Measurements from ENCODE around the gene DMD.
A peak's percentile ranks its signal among the peaks of the same experiment; 100 is the strongest.
"Not testable (repeated sequence)": the region's sequence is repeated elsewhere in the genome, so short reads cannot be mapped to it uniquely, and the experiment has no call there.

The DMD gene

GRCh38 chrX:32448945-32449344, 762.4 kb downstream of the DMD start:
- DNase-seq = no peak

GRCh38 chrX:32448320-32448719, 763.0 kb downstream of the DMD start:
- DNase-seq = peak; percentile 36

GRCh38 chrX:32447640-32448039, 763.7 kb downstream of the DMD start:
- no peak for DNase-seq

GRCh38 chrX:32443841-32444240, 767.5 kb downstream of the DMD start:
- no peak for DNase-seq

- DNase-seq = no peak
Measured at GRCh38 chrX:32421266-32421665, 790.1 kb downstream of the DMD start.

GRCh38 chrX:32408389-32408788, 803.0 kb downstream of the DMD start:
- DNase-seq = peak; percentile 10

DNA sequence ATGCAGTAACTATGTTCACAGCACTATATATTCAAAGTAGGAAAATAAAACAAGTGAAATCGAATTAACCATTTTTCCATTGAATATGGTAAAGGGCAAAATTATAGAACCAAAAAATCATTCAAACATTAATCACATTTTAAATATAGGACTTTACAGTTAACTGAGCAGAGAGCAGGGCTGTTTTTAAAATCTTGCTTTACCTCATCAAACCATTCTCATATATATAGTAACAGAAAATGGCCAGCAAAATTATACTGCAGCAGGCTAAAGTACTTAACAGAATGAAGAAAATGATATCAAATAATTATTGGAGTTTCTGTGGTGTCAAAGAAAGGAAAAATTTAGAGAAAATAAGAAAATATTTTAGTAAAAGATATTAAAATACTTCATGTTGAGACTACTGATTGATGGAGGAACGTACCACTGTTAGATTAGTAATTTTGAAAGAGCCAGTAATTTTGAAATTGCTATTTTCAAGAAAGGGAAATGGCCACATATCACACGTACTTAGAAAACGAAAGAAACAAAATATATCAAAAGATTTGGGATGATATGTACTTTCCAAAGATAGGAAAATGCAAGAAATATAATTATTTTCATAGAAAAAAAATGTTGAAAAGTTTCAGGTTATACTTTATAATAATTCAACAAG, 813.7 kb downstream of the DMD start:
- DNase-seq = no peak

GRCh38 chrX:32395878-32396277, 815.5 kb downstream of the DMD start:
- DNase-seq = no peak

- DNase-seq = no peak
Measured at GRCh38 chrX:32392655-32393054, 818.7 kb downstream of the DMD start.

- DNase-seq = no peak
Measured at GRCh38 chrX:32370456-32371205, 840.7 kb downstream of the DMD start.

- DNase-seq = no peak
Measured at GRCh38 chrX:32293962-32294700, 917.2 kb downstream of the DMD start.

DNA sequence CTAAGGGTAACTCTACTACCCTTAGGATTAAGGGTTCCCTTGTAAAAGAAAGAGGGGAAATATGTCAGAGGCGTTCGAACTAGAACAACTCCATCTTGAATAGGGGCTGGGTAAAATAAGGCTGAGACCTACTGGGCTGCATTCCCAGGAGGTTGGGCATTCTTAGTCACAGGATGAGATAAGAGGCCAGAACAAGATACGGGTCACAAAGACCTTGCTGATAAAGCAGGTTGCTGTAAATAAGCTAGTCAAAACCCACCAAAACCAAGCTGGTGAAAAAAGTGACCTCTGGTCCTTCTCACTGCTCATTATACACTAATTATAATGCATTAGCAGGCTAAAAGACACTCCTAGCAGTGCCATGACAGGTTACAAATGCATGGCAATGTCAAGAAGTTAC, 922.0 kb downstream of the DMD start:
- no peak for DNase-seq

GRCh38 chrX:32281853-32282252, 929.5 kb downstream of the DMD start:
- no peak for DNase-seq

DNA sequence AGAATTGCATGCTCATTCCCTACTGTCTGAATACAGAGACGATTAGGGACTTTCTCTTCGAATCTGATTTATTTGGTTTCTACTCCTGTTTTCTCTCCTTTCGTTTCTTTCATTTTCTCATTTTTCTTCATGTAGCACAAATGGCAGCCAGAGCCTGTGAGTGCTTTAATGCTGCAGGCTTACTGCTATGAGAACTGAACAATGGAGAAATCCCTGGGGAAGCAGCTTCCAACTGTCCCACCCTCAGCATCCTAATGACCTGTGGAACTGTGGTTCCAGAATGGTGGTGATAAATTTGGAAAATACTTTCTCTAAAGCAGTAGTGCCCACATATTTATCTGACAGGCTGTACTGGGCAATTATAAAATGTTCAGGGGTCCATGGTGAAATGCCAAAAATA, 930.4 kb downstream of the DMD start:
- DNase-seq = no peak

GRCh38 chrX:32280489-32280888, 930.9 kb downstream of the DMD start:
- DNase-seq = no peak

DNA sequence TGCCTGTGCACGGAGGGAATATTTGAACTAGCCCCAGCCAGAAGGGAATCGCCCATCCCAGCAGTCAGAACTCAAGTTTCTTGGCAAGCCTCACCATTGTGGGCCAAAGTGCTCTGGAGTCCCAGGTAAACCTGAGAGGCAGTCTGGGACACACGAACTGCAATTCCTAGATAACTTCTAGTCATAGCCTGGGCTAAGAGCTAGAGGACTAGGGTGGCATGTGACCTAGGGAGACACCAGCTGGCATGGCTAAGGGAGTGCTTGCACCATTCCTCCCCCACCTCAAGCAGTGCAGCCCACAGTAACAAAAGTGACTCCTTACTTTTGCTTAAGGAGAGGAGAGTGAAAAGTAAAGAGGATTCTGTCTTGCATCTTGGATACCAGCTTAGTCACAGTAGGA, 935.2 kb downstream of the DMD start:
- no peak for DNase-seq

DNA sequence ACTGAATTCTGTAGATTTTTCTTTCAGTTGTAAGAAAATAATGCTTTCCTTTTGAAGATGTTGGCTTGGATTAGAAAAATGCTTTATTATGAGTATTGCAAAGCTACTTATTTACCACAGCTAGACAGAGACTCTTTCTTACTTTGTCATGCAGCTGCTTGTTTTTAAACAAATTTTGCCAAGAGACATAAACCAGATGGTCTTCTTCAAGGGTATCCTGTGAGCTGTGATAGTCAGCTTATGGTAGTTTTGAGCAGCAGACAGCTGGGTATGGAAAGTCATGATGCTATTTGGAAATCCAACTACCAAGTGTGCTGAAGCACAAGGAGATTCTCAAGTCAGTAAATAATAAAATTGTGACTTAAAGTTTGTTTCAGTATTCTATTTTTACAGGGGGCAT, 941.5 kb downstream of the DMD start:
- no peak for DNase-seq

DNA sequence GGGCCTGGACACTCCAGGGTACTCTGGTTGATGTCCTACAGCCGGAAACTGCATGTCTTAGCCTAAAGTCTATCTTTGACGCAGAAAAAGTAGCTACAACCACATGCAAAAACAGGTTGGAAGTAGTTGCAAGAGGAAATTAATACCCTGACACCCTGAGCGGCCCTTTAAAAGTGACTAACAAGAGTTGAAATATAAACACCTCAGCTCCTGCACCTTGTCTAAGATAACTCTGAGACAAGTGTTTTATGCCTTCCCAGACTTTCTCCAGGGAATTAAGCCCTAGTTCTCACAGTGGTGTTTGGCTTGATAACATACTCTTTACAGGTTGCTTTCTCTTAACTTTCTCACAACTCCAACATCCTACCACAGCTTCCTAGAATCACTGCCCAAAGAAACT, 943.1 kb downstream of the DMD start:
- DNase-seq = no peak

DNA sequence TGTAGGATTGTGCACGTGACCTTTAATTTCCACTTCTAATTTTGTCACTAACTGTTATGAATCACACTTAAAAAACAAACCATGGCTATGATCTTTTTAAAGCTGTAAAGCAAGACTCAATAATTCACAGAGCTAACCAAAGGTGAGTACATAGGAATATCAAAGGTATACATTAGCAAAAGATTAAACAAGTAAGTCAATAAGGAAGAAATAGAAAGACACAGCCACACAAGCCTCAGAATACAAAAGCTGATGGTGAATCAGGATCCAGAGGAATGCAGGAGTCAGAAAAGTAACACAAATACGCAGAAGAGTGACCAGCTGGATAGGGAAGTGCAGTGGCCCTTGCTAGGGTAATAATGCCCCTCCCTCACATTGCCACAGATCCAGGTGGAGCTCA, 943.6 kb downstream of the DMD start:
- DNase-seq = no peak

DNA sequence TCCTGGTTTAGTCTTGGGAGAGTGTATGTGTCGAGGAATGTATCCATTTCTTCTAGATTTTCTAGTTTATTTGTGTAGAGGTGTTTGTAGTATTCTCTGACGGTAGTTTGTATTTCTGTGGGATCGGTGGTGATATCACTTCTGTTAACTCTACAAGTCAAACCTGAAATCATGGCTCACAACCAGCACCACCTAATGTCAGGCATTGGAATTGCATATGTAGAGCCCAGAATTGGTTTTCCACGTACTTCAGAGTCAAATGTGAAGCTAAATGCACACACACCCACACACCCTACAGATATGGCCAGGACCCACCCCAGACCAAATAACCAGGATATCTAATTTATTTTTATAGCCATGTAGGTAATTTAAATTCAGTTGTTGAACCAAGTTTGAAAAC, 964.7 kb downstream of the DMD start:
- DNase-seq = not testable (repeated sequence)

- no peak for DNase-seq
Measured at GRCh38 chrX:32195611-32196010, 1015.7 kb downstream of the DMD start.

DNA sequence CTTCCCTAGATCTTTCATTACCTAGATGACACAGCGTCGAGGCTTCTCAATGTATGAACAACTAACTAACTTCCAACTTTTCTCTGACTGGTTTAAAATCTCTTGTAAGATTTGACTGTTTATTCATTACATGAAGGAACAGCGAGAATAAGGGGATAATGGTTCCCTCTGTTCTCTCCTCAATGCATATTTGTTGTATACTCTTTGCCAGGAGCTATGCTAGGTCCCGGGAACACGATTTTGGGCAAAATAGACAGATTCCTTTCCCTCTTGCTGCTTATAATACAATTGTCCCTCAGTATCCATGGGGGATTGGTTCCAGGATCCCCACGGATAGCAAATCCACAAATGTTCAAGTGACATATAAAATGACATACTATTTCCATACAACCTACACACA, 1020.0 kb downstream of the DMD start:
- no peak for DNase-seq

GRCh38 chrX:32185160-32185559, 1026.2 kb downstream of the DMD start:
- no peak for DNase-seq

- no peak for DNase-seq
Measured at GRCh38 chrX:32183066-32183465, 1028.3 kb downstream of the DMD start.
